GM19438 (cell line): ENCODE results near the gene TRIM37.
"Not testable (repeated sequence)": the region's sequence is repeated elsewhere in the genome, so short reads cannot be mapped to it uniquely, and the experiment has no call there.

Experiments
- ATAC-seq: cut with Tn5 transposase; IDR thresholded peaks from one replicate; pipeline ENCODE4 v1.9.1; 2021; ENCODE audit warnings: low read depth; ENCODE audit not compliant: unreplicated experiment

The TRIM37 gene, protein sequence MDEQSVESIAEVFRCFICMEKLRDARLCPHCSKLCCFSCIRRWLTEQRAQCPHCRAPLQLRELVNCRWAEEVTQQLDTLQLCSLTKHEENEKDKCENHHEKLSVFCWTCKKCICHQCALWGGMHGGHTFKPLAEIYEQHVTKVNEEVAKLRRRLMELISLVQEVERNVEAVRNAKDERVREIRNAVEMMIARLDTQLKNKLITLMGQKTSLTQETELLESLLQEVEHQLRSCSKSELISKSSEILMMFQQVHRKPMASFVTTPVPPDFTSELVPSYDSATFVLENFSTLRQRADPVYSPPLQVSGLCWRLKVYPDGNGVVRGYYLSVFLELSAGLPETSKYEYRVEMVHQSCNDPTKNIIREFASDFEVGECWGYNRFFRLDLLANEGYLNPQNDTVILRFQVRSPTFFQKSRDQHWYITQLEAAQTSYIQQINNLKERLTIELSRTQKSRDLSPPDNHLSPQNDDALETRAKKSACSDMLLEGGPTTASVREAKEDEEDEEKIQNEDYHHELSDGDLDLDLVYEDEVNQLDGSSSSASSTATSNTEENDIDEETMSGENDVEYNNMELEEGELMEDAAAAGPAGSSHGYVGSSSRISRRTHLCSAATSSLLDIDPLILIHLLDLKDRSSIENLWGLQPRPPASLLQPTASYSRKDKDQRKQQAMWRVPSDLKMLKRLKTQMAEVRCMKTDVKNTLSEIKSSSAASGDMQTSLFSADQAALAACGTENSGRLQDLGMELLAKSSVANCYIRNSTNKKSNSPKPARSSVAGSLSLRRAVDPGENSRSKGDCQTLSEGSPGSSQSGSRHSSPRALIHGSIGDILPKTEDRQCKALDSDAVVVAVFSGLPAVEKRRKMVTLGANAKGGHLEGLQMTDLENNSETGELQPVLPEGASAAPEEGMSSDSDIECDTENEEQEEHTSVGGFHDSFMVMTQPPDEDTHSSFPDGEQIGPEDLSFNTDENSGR

DNA sequence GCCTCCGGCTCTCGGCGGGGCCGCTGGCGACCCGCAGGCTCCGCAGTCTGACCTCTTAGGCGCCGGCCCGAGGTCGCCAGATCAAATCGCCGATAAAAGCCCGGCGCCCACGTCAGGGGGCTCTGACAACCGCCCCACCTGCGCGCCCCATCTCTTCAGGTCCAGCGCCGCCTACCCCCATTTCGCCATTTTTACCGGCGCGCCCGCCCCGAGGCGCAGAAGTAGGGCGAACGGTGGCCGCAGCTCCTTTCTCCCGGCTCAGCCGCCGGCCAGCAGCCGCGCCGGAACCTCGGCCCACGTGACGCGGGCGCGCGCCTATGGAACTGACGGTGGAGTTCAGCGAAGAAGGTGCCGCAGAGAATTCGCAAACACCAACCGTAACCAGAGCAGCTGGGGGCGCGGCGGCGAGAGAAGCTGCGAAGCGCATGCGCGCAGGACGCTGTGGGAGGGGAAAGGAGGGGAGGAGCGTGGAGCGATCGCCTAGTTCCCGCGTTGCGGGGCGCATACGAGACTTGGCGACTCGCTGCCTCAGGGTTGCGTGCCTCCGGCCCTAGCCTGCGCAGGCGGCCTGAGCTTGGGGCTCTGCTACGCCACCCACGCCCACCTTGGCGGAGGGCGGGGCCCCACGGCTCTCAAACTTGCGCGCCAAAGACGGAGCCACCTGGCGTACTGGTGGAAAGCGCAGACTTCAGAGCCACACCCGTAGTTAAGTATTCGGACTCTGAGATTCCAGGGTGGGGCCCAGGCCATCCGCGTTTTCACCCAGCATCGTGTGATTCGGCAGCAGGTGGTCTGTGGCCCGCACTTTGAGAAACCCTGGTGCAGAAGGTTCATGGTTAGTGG is at the start of gene TRIM37:
TSS of gene TRIM37 (minus strand) at position 418 of the 843 bp plus-strand sequence. CDS start 419 bp downstream, outside the sequence.
- ATAC-seq, result peak; percentile 90

DNA sequence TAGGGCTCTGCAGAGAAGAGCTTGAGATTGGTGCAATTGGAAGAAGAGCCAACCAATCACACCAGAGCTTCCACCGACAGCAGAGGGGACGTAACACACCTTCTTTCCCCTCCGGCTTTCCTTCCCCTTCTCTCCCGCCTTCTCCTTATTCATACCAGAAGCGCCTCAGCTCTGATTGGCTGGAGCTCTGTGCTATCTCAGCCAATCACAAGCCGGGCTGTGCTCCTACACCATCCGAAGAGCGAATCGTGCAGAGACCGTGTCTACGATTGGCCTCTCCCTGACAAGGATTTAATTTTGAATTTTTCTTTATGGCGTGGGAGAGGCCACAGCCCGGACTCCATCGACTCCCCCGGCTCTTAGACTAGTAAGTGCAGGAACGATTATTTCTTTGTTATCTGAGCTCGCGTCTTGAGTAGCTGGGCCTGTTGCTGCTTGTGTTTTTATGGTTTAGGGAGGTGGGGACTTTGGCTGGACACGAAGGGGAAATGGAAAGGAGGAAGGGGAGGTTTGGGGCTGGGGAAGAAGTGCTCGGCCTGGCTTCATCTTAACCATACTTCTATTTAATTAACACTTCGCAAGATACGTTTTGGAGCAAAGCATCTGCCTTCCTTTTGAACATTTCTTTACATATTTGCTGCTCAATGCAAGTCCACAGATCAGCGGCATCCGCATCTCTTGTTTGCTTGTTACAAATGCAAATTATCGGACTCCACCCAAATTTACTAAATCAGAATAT is 48.9 kb upstream of the TRIM37 start, which contains the start of gene PRR11:
TSS of gene PRR11 (plus strand) at position 308 of the 739 bp plus-strand sequence. CDS start 14,007 bp downstream, outside the sequence.
- peak; percentile 89 for ATAC-seq

DNA sequence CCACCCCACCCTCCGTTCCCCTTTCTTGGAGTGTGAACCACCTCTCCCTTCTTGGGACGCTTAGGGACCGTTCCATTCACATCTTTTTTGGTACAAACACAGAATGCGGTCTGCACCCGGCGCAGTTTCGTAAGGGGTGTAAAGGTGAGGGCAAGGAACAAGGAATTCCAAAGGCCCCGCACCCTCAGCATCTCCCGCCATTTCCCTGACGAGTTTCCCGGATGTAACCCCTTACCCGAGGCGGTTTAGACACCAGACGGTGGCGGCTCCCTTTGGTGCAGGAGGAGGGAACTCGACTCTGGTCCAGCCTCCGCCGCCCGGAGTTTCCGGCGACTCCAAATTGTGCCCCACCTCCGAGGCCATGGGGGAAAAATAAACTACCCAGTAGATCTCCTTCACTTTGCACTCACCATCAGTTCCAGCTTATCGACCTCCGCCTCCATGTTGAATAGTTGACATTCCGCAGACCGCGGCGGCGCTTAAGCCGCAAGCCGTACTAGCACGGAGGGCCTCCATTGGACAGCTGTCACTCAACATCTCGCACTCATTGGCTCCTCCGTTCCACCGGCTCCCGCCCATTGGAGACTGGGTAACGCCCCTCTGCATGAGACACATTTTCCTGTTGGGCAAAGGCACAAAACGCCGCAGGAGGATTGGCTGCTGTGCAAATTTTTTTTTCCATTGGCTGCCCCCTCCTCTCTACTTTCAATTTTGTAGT is 48.2 kb upstream of the TRIM37 start, which contains the start of gene SKA2:
TSS of gene SKA2 (minus strand) at position 466 of the 718 bp plus-strand sequence. CDS start at position 443, 23 bp downstream.
- ATAC-seq, result peak; percentile 83

DNA sequence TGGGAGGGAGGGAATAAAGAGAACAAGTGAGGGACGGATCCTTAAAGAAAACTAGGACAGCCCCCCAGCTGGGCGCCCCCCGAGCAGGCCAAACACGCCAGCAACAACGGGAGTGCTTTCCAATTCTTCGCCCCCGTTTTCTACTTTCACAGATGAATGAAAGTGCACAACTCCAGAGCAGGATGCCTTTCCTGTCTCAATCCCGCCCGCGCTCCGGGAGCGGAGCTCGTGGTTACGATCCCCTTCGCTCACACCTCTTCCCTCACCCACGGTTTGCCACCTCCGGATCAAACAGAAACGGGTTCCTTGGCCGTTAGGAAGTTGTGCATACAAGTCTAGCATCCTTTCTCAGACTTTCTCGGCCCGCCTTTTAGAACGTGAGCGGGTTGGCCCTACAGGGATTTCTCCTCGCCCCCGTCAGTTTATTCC is 47.6 kb upstream of the TRIM37 start:
- no peak for ATAC-seq

DNA sequence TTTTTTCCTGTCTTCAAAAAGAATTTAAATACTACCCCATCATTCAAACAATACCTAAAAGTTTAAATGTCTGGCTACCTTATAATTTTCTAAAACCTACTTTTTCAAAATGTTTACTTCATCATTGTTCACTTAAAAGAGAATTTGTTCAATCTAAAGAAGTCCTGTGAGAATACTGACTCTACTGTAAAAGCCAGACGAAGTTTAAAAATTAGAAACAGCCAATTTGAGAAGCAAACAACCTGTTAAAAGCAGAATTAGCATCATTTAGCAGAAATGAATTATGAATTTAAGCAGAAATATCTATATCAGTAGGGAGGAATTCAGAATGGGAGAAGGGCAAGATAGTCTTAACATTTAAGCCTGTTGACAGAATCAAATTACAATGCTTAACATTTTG is 46.2 kb upstream of the TRIM37 start:
- ATAC-seq, result no peak

DNA sequence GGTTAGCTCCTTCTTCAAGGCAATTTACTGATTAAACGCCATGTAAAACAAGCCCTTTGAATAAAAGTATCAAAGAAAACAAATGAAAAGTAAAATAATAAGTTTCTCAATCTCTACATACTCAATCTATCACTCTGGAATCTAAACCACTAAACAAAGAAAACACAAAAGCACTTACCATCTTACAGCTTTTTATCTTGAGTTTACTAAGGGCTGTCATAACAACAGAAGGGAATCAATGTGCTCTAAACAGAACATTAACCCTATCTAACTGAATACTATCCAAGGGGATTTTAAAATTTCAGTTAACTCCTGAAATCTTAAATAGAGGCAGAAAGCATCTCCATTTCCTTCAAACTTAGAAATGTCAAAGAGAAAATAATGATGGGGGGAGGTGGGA is 44.9 kb upstream of the TRIM37 start:
- no peak for ATAC-seq

DNA sequence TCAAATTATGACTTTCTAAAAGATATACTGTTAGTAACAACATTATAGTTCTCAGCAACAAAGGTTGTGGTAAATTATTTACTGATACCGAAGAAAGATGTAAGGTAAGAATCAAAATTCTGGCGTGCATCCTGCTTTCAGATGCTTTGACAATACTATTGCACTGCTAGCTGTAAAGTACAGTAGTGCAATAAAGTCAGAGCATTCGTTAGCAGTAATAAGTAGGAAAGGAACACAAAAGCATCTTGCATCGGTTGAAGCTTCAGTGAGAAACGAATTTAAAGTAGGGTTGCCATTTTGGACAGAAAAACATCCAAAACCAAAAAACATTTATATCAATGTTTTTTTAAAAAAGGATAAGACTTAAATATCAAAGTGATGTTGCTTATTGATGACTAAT is 44.3 kb upstream of the TRIM37 start:
- ATAC-seq, result no peak

DNA sequence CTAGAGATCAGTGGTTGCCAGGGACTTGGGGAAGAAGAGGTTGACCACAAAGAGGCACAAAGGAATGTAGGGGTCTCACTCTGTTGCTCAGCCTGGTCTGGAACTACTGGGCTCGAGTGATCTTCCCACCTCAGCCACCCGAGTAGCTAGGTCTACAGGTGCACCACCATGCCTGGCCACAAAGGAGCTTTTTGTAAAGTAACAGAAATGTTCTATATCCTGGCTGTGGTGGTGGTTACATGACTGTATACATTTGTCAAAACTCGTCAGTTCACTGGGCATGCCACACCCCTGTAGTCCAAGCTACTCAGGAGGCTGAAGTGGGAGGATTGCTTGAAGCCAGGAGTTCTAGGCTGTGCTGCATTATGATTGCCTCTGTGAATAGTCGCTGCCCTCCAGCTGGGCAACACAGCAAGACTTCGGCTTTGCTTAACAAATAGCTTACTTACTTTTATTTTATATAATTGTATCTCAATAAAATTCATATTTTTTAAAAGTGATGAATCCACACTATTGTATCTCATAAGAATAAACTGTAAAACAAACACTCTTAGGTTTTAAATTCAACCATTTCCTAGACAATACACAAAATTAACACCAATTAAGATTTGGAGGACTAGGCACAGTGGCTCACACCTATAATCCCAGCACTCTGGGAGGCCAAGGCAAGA is 43.3 kb upstream of the TRIM37 start:
- ATAC-seq, result no peak

DNA sequence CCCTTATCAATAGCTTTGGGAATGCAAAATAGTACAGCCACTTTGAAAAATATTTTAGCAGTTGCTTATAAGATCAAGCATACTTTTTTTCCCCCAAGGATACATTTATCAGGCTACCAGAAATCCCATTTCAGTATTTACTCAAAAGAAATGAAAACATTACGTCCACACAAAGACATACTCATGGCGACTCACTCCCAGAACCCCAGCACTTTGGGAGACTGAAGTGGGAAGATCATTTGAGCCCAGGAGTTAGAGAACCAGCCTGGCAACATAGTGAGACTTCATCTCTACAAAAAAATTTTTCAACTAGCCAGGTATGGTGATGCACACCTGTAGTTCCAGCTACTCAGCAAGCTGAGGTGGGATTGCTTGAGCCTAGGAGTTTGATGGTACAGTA is 42.4 kb upstream of the TRIM37 start:
- ATAC-seq, result no peak

DNA sequence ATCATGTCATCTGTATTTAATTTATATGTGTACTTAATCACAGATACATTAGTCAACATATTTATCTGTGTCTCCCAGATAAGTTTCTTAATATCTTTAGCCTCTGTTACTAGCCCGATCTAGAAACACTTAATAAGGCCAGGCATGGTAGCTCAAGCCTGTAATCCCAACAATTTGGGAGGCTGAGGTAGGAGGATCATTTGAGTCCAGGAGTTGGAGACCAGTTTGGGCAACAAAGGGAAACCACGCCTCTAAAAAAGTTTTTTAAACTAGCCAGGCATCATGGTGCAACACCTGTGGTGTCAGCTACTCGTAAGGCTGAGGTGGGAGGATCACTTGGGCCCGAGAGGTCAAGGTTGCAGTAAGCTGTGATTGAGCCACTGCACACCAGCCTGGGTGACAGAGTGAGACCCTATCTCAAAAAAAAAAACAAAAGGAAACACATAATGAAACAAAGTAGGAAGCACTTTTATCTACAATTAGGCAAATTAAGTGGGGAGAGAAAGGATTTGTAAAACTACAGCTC is 39.0 kb upstream of the TRIM37 start:
- ATAC-seq, result no peak

DNA sequence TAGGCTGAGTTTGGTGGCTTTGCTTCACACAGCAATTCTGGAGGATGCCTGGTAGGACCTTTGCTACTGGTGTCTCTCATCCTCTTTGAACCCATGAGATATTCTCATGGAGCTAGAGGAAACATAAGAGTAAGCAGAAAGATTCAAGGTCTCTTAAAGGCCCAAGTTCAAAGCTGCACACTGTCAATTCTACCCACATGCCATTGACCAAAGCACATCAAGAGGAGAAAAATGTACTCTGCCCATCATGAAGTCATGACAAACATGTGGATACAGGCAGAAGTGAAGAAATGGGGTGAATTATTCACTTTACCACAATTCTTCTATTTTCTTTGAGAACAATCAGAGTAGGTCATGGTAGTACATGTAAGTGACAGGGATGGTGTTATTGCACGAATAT is 35.2 kb upstream of the TRIM37 start:
- no peak for ATAC-seq

DNA sequence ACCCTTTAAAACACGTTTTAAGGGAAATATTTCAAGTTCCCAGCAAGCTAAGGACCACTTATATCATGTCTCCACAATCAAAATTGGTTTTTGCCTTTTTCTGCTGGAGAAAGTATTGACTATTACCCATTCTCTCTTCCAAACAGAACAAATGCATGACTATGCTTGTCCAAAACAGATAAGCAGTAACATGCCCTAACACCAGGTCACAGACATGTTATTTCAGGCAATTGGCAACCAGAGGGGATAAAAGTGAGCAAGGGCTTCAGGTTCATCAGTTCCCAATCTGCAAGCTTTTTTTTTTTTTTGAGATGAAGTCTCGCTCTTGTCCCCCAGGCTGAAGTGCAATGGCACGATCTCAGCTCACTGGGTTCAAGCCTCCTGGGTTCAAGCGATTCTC is 33.3 kb upstream of the TRIM37 start:
- ATAC-seq, result no peak

DNA sequence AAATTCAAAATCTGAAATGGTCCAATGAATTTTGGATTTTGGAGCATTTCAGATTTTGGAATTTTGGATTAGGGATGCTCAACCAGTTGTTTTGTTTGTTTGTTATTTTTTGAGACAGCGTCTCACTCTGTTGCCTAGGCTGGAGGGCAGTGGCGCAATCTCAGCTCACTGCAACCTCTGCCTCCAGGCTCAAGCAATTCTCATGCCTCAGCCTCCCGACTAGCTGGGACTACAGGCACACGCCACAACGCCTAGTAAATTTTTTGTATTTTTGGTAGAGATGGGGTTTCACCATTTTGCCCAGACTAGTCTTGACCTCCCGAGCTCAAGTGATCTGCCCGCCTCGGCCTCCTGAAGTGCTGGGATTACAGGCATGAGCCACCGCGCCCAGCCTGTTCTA is 31.7 kb upstream of the TRIM37 start:
- not testable (repeated sequence) for ATAC-seq

DNA sequence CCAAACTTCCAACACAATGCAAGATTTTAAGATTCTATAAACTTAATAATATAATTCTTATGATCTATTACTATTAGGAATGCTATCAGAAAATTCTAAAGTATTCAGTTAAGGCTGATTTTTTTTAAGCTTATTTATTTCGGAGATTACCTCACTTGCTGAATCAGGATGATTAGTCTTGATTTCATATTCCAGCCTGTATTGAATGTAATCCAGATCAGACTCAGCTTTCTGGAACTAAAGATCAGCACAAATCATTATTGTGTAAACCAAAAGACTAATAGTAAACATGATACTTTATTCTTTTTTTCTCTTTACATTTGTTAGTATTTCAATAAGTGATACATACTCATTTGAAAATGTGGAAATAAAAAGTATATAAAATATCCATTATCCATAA is 24.5 kb upstream of the TRIM37 start:
- no peak for ATAC-seq

DNA sequence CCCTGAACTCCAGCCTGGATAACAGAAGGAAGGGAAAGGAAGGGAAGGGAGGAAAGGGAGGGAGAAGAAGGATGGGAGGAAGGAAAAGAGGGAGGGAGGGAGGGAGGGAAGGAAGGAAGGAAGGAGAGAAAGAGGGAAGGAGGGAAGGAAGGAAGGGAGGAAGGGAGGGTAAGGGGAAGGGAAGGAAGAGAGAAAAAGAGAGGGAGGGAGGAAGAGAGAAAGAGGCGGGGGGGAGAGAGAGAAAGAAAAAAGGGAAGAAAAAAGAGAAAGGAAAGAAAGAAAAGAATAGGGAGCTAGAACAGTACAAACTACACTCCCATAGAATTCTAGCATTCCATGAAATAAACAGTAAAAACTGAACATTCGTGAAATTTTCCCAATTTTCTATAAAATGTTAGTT is 23.1 kb upstream of the TRIM37 start:
- no peak for ATAC-seq

DNA sequence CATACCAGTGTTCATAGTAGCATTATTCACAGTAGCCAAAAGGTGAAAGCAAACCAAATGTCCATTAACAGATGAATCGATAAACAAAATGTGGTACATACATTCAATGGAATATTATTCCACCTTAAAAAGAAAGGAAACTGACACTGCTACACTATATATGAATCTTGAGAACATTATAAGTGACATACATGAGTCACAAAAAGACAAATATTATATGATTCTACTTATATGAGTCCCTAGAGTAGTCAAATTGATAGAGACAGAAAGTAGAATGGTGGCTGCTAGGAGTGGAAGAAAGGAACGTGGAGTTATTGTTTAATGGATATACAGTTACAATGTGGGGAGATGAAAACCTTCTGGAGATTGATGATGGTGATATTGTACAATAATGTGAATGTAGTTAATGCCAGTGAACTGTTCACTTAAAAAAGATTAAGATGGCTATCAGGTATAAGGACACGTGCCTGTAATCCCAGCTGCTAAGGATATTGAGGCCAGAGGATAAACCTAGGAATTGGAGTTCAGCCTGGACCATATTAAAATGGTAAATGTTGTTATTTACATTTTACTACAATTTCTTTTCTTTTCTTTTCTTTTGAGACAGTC is 20.2 kb upstream of the TRIM37 start:
- no peak for ATAC-seq

DNA sequence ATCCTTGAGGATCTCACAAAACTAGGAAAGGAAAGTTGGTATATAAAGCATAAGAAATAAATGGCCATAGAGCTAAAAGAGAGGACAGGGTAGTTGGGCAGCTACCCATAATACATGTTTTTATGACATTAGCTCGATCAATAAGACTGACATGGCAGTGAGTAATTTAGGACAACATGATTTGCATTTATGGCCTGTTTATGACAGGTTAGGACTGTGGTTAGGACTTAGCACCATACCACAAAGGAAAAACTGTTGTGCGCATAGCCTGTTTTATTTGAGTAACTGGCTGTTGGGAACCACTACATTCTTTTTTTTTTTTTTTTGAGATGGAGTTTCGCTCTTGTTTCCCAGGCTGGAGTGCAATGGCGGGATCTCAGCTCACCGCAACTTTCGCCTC is 18.0 kb upstream of the TRIM37 start:
- ATAC-seq, result no peak
